Colonic mucosa (tissue), 4 donors: ENCODE data around the gene CALCOCO2. TPM values are rescaled to one million over a fixed set of nuclear protein-coding genes. Genes with fewer than 3 reads are reported as not detected.
A peak's percentile ranks its signal among the peaks of the same experiment; 100 is the strongest.
"Not testable (repeated sequence)": the region's sequence is repeated elsewhere in the genome, so short reads cannot be mapped to it uniquely, and the experiment has no call there.

Experiments
- DNase-seq: peaks from one replicate; pipeline ENCODE4 v3.0.0-alpha.2; 2020
- H3K27ac ChIP-seq: fragments of 200-600 bp; one replicate; pipeline ENCODE4 v1.8.0; 2021
- H3K27me3 ChIP-seq: fragments of 200-600 bp; one replicate; pipeline ENCODE4 v1.8.0; 2021
- H3K36me3 ChIP-seq: fragments of 200-600 bp; one replicate; pipeline ENCODE4 v1.8.0; 2021
- H3K4me1 ChIP-seq: fragments of 200-600 bp; one replicate; pipeline ENCODE4 v1.8.0; 2021; ENCODE audit warnings: mild to moderate bottlenecking
- H3K4me3 ChIP-seq: fragments of 200-600 bp; one replicate; pipeline ENCODE4 v1.8.0; 2021
- H3K9ac ChIP-seq, 2 donors: one replicate each; pipeline ENCODE4 v1.7.0; 2013; ENCODE audit warnings: control low read depth in 2 of 2, low read depth in 2 of 2, low read length in 2 of 2
- H3K9me3 ChIP-seq: fragments of 200-600 bp; one replicate; pipeline ENCODE4 v1.8.0; 2021
- CTCF ChIP-seq: fragments of 200-600 bp; IDR thresholded peaks from one replicate; pipeline ENCODE4 v1.8.0; 2022; ENCODE audit warnings: antibody characterized with exemption, mild to moderate bottlenecking
- intact Hi-C: fragments of 100-400 bp; cut with DNase I; formaldehyde crosslinking; loops from one replicate; pipeline ENCODE4 v1.14.1; 2022
- total RNA-seq, 2 donors: library from RNA; stranded (reverse); fragmentation: NEBNext Ultra II Directional in 1 of 2; extraction: Animal tissue kit (Norgen Biotek cat#: 25700) in 1 of 2; gene quantifications; one replicate each; pipeline ENCODE4 v1.2.1, GENCODE V29; 2021
- donor health status: healthy.
- donor health status: DM: no; HTN: no; CAD: no.
- donor health status: DM: no; HTN: no; CAD: no.

CALCOCO2 gene
- total RNA-seq, 2 donors from 2014 or later, result 187 to 232 TPM

DNA sequence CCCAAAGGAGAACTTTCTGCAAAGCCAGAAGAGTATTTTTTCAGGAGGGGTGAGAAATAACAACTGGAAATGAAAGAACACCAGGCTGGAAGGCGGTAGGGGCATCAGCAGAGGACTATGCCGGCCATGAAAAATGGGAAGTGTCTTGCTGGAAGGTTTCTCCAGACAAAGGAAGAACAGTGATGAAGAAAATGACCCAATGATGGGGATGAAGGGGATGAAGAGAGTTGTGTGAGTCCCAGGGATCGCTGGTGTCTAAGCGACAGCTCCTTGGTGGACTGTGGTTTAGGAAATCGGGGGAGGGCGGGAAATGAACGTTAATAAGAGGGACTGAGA, 14.4 kb upstream of the CALCOCO2 start:
- Histone ChIP-seq H3K4me1 (no peaks in the 10 kb centered on the region), H3K9ac (peak overlapping the region; percentile 72 to 82), H3K9me3 (no peaks in the 10 kb centered on the region), H3K4me3 (peak overlapping the region; percentile 41), H3K27ac (no peak overlapping the region), H3K36me3 (no peaks in the 10 kb centered on the region), H3K27me3 (no peaks in the 10 kb centered on the region)
- no peak for TF ChIP-seq CTCF
- intact Hi-C loops, result no loop called here
- no peak for DNase-seq

- Histone ChIP-seq H3K4me3 (peak within 1 kb of the TSS; percentile 41), H3K27ac (no peak within 1 kb of the TSS), H3K9me3 (no peaks in the 10 kb centered on the region), H3K9ac (peak within 1 kb of the TSS; percentile 72 to 82), H3K27me3 (no peaks in the 10 kb centered on the region), H3K4me1 (no peaks in the 10 kb centered on the region), H3K36me3 (no peaks in the 10 kb centered on the region)
- DNase-seq, result peak; percentile 96
- intact Hi-C loops, result no loop called here
- TF ChIP-seq CTCF, result no peak
Observed at GRCh38 chr17:48816774-48817590, 13.9 kb upstream of the CALCOCO2 start, which contains the start of gene TTLL6. Gene TTLL6, minus strand, starts transcription at chr17:48817229. Its CDS starts 157 bp downstream, at chr17:48817072.

GRCh38 chr17:48818361-48818841, 12.4 kb upstream of the CALCOCO2 start:
- no peaks in the 10 kb centered on the region for H3K36me3 ChIP-seq
- no peaks in the 10 kb centered on the region for H3K9me3 ChIP-seq
- intact Hi-C loops, result no loop called here
- H3K4me3 ChIP-seq, result no peak overlapping the region
- no peaks in the 10 kb centered on the region for H3K4me1 ChIP-seq
- TF ChIP-seq CTCF, result no peak
- no peak for DNase-seq
- H3K27ac ChIP-seq, result no peak overlapping the region
- no peak overlapping the region for H3K9ac ChIP-seq
- no peaks in the 10 kb centered on the region for H3K27me3 ChIP-seq

DNA sequence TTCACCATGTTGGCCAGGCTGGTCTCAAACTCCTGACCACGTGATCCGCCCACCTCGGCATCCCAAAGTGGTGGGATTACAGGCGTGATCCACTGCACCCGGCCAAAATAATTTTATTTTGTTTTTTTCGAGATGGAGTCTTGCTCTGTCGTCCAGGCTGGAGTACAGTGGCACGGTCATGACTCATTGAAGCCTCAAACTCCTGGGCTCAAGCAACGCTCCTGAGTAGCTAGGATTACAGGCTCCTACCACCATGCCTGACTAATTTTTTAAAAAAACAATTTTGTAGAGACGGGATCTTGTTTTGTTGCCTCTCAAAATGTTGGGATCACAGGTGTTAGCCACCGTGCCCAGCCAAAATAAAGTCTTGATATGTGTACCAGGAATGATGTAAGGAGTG, 11.4 kb upstream of the CALCOCO2 start:
- Histone ChIP-seq H3K27ac (no peak overlapping the region), H3K4me3 (no peak overlapping the region), H3K4me1 (no peaks in the 10 kb centered on the region), H3K36me3 (no peaks in the 10 kb centered on the region), H3K9me3 (no peaks in the 10 kb centered on the region), H3K27me3 (no peaks in the 10 kb centered on the region), H3K9ac (no peak overlapping the region)
- intact Hi-C loops, result no loop called here
- no peak for DNase-seq
- no peak for TF ChIP-seq CTCF

GRCh38 chr17:48820936-48821335, 9.9 kb upstream of the CALCOCO2 start:
- H3K9ac ChIP-seq, H3K9me3 ChIP-seq, H3K27ac ChIP-seq, H3K4me1 ChIP-seq, DNase-seq, H3K36me3 ChIP-seq, intact Hi-C loops, H3K27me3 ChIP-seq, H3K4me3 ChIP-seq: not testable (repeated sequence)
